ENCODE results near the gene EVI2A. TPM values are rescaled to one million over a fixed set of nuclear protein-coding genes. Genes with fewer than 3 reads are reported as not detected.

The EVI2A gene
- total RNA-seq, 1 experiment from 2014 or later = not detected

- no peak overlapping the region for H3K4me2 ChIP-seq (ENCODE audit: low read length)
- ATAC-seq (no peak), DNase-seq (ENCODE audit: low read depth, low spot score) (no peak)
- CTCF ChIA-PET = no interaction called here
- no peak overlapping the region for H3K9ac ChIP-seq (ENCODE audit: low read length)
- H3K4me1 ChIP-seq (ENCODE audit: control insufficient read depth in 1 of 2, insufficient read depth in 2 of 2, low read length in 2 of 2) = peaks cover 16 to 18% of the 10 kb centered on the region in 2 experiments
- H3K4me3 ChIP-seq (replicated peaks in 1 of 2; ENCODE audit: low read depth in 1 of 2, low read length in 2 of 2) = no peak overlapping the region
- H3K27ac ChIP-seq (ENCODE audit: low read depth, low read length) = no peak overlapping the region
- H2AFZ ChIP-seq (ENCODE audit: low read depth, low read length, poor library complexity, severe bottlenecking) = no peak overlapping the region
- no peaks in the 10 kb centered on the region for H4K20me1 ChIP-seq (ENCODE audit: insufficient read depth)
- RAD21 ChIA-PET (ENCODE audit: low non-redundant PET in 1 of 2, low total read pairs in 2 of 2, uncharacterized antibody in 2 of 2, unreplicated experiment in 2 of 2) = no interaction called here
- intact Hi-C loops (cut with micrococcal nuclease) = no loop called here
- TF ChIP-seq ZFX (IDR thresholded peaks at IDR 0.05) (no peak), SIN3A (IDR thresholded peaks at IDR 0.05; ENCODE audit: low read depth) (no peak), POLR2A (IDR thresholded peaks at IDR 0.05; ENCODE audit: borderline replicate concordance, extremely low read depth, insufficient read depth, insufficient read length) (no peak), FOSL1 (IDR thresholded peaks at IDR 0.05; ENCODE audit: low read depth) (no peak), EGR1 (IDR thresholded peaks at IDR 0.05; ENCODE audit: low read depth) (no peak), EZH2phosphoT487 (IDR thresholded peaks at IDR 0.05; ENCODE audit: borderline replicate concordance) (no peak), POLR2AphosphoS5 (IDR thresholded peaks at IDR 0.05; ENCODE audit: low read depth, low read length) (no peak), ZNF274 (IDR thresholded peaks at IDR 0.05; ENCODE audit: low read depth, low read length) (no peak), RAD21 (IDR thresholded peaks at IDR 0.05; ENCODE audit: low read depth) (no peak), REST (IDR thresholded peaks at IDR 0.05; ENCODE audit: low read depth) (no peak)
- no peaks in the 10 kb centered on the region for H3K9me3 ChIP-seq (ENCODE audit: control insufficient read depth in 1 of 2, insufficient read depth in 1 of 2, low read depth in 1 of 2, low read length in 2 of 2)
- no peaks in the 10 kb centered on the region for H3K79me2 ChIP-seq (ENCODE audit: insufficient read depth, low read length)
- no peaks in the 10 kb centered on the region for H3K27me3 ChIP-seq (ENCODE audit: insufficient read depth, low read length)
- POLR2A ChIA-PET = no interaction called here
- peaks cover 4% of the 10 kb centered on the region; the same call in 1 of the 2 replicates for H3K9me2 ChIP-seq (ENCODE audit: insufficient read depth)
- no TSS peak for BruUV-seq (replicated peaks)
- H3K36me3 ChIP-seq (ENCODE audit: control insufficient read depth in 1 of 2, insufficient read depth in 2 of 2, low read length in 2 of 2) = no peaks in the 10 kb centered on the region
These were observed 49.2 kb downstream of the EVI2A start for GRCh38 chr17:31272236-31272635.
